Measurements from ENCODE around the gene KCTD3.

The KCTD3 gene

GRCh38 chr1:215661033-215661432 is 93.9 kb downstream of the KCTD3 start:
- no peak for DNase-seq

- no peak for DNase-seq
Observed at GRCh38 chr1:215665215-215665614, 98.1 kb downstream of the KCTD3 start.

- DNase-seq = no peak
Observed at GRCh38 chr1:215667761-215668160, 100.7 kb downstream of the KCTD3 start.

- DNase-seq = no peak
Observed at GRCh38 chr1:215669806-215670491, 102.8 kb downstream of the KCTD3 start.
